Right cardiac atrium (tissue), 5 donors: ENCODE data around the gene TCERG1L. TPM values are rescaled to one million over a fixed set of nuclear protein-coding genes. Genes with fewer than 3 reads are reported as not detected.
"Not testable (repeated sequence)": the region's sequence is repeated elsewhere in the genome, so short reads cannot be mapped to it uniquely, and the experiment has no call there.

ENCODE experiments used
- ATAC-seq, 2 donors: fragments of 200-7000 bp; cut with Tn5 transposase; one replicate each; pipeline versions ENCODE4 v1.8.0 to v1.9.1; 2020; ENCODE audit warnings: moderate library complexity in 2 of 2, mild to moderate bottlenecking in 1 of 2
- DNase-seq, 3 donors: peaks; one replicate each; pipeline ENCODE4 v3.0.0-alpha.2; 2020
- H3K27ac ChIP-seq: one replicate; pipeline ENCODE4 v1.5.1; 2013; ENCODE audit warnings: mild to moderate bottlenecking, low read length, control low read depth, moderate library complexity
- H3K27me3 ChIP-seq: one replicate; pipeline ENCODE4 v1.6.1; 2013; ENCODE audit not compliant: control insufficient read depth, insufficient read depth
- H3K4me1 ChIP-seq: one replicate; pipeline ENCODE4 v1.6.1; 2013; ENCODE audit warnings: low read length; ENCODE audit not compliant: control insufficient read depth, insufficient read depth
- H3K4me3 ChIP-seq: one replicate; pipeline ENCODE4 v1.5.1; 2013; ENCODE audit warnings: low read length, control low read depth
- H3K9me3 ChIP-seq: one replicate; pipeline ENCODE4 v1.6.1; 2013; ENCODE audit warnings: low read length; ENCODE audit not compliant: control insufficient read depth
- WGBS: extraction: QIAGEN DNeasy Blood & Tissue Kit; methylation state at CpG from one replicate; pipeline ENCODE4 v1.1.7; 2013; 5-methylcytosine and 5-hydroxymethylcytosine counted together
- intact Hi-C, 4 donors: fragments of 100-400 bp; cut with DNase I; formaldehyde crosslinking; loops; one replicate each; pipeline versions ENCODE4 v1.11.0 to v1.14.0; 2022 to 2023
- polyA plus RNA-seq: library from polyadenylated mRNA; stranded (reverse); fragments of 200-250 nt; gene quantifications from one replicate; pipeline ENCODE4 v1.2.3, GENCODE V29; 2013
- total RNA-seq, 4 donors: library from RNA; stranded (reverse); fragmentation: NEBNext Ultra II Directional; extraction: Animal tissue kit (Norgen Biotek cat#: 25700); gene quantifications; one replicate each; pipeline ENCODE4 v1.2.1, GENCODE V29; 2021
- donor health status: healthy with polysubstance abuse.
- donor health status: DM: no; HTN: yes; CAD: no.
- donor health status: DM: no; HTN: no; CAD: no.
- donor health status: DM: no; HTN: yes; CAD: no; lungs with severe emphysema.
- donor health status: DM: yes; HTN: yes; CAD: no.

Gene TCERG1L
- total and polyA plus RNA-seq, 5 donors: not detected

DNA sequence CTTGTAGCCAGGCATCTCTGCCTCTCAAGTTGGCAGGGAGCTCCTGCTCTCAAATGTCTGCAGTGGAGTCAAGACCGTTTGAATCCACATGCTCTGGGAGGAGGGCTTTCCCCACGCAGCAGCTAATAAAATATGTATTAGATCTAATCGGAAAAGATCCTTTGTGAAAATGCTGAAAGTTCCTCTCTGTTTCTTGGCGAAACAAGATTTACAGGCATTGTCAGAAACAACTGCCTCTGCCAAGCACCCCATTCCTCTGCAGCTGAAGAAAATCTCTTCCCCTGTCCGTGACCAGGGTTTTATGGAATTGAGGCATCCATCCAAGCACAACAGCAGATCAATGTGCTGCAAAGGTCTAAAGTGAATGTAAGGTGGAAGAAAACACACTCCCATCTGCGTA is 165.8 kb downstream of the TCERG1L start:
- Histone ChIP-seq H3K9me3 (no peaks in the 10 kb centered on the region), H3K4me1 (no peaks in the 10 kb centered on the region), H3K4me3 (no peak overlapping the region), H3K27ac (no peak overlapping the region), H3K27me3 (no peaks in the 10 kb centered on the region)
- ATAC-seq: no peak
- 67% methylated on average over 6 of the region's 6 CpGs for WGBS
- no peak for DNase-seq
- intact Hi-C loops: no loop called here

- Histone ChIP-seq H3K4me1 (no peaks in the 10 kb centered on the region), H3K4me3 (no peak overlapping the region), H3K9me3 (no peaks in the 10 kb centered on the region), H3K27me3 (no peaks in the 10 kb centered on the region), H3K27ac (no peak overlapping the region)
- intact Hi-C loops: no loop called here
- DNase-seq (no peak), ATAC-seq (no peak)
- WGBS: 71% methylated on average over 9 of the region's 9 CpGs
These were observed 166.7 kb downstream of the TCERG1L start for GRCh38 chr10:131144711-131145375.

GRCh38 chr10:131144196-131144595 is 167.3 kb downstream of the TCERG1L start:
- Histone ChIP-seq H3K27me3 (no peaks in the 10 kb centered on the region), H3K9me3 (no peaks in the 10 kb centered on the region), H3K27ac (no peak overlapping the region), H3K4me1 (no peaks in the 10 kb centered on the region), H3K4me3 (no peak overlapping the region)
- 55% methylated on average over 13 of the region's 13 CpGs for WGBS
- no peak for DNase-seq
- ATAC-seq: no peak
- intact Hi-C loops: no loop called here

DNA sequence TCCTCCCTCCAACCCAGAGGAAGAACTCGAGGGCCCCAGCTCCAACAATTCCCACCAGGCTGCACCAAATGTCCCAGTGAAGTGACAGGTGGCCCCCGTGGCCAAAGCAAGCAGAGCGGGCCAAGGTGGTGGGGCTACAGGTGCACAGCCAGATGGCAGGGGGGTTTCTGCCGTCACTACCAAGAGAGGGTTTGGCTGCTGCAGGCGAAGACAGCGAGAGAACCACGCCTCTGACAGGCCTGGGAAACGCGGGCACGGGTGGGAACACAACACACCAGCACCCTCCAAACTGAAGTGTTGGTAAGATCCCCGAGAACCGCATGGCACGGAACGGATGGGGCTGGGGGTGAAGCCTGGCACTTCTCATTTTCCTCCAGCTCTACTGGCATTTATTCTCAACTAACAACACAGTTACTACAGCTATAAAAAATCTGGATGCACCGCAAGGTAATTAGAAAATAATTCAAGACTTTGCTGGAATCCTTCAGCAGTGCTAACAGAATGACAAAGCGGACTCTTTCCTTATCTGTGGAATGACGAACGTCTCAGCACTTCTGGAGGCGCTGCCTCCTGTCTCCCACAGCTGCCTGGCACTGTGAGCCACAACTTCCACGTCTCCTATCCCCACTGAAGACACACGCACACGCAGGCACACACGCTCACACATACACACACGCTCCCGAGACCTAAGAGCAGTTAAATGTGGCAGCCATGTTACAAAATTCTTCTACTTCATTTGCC is 167.9 kb downstream of the TCERG1L start:
- Histone ChIP-seq H3K27me3 (no peaks in the 10 kb centered on the region), H3K4me3 (no peak overlapping the region)
- 52% methylated on average over 25 of the region's 25 CpGs for WGBS

DNA sequence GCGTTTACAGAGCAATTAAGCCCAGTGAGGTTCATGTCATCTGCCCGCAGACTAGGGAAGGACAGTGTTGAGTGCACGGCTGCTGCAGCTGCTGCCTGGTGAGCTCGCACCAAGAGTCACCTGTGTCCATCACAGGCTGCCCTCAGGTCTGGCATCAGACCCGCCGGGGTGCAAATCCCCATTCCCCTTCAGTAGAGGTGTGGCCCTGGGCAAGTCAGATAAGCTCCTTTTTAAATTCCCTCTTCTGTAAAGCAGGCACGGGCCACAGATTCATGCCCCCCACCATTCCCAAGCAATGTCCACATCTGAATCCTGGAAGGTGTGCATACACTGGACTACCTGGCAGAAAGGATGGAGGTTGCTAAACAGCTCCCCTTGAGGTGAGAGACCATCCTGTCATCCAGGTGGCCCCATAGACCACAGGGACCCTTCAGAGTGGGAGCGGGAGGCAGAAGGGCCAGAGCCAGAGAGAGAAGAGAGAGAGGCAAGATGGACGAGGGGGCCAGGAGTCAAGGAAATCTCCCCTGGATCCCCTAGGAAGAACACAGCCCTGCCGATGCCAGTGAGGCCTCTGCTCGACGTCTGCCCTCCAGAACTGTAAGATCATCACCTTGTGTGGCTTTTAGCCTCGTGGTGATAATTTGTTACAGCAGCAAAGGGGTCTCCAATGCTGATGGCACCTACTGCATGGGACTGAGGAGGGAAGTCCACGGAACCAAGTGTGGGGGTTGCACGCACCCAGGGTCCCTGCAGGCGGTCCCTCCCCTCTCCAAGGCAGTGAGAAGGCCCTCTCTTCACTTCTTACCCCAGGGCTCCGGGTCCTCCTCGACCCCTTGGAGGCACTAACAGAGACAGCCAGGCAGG is 168.8 kb downstream of the TCERG1L start:
- H3K27me3 ChIP-seq: no peaks in the 10 kb centered on the region
- DNase-seq (no peak), ATAC-seq (no peak)
- no peaks in the 10 kb centered on the region for H3K4me1 ChIP-seq
- H3K9me3 ChIP-seq: no peaks in the 10 kb centered on the region
- intact Hi-C loops: no loop called here
- WGBS: 76% methylated on average over 18 of the region's 18 CpGs
- no peak overlapping the region for H3K4me3 ChIP-seq
- H3K27ac ChIP-seq: no peak overlapping the region

More for the DNA sequence above, 167.9 kb downstream of the TCERG1L start:
- Histone ChIP-seq H3K4me1 (no peaks in the 10 kb centered on the region), H3K9me3 (no peaks in the 10 kb centered on the region), H3K27ac (no peak overlapping the region)
- intact Hi-C loops: no loop called here
- ATAC-seq: no peak
- DNase-seq: no peak

DNA sequence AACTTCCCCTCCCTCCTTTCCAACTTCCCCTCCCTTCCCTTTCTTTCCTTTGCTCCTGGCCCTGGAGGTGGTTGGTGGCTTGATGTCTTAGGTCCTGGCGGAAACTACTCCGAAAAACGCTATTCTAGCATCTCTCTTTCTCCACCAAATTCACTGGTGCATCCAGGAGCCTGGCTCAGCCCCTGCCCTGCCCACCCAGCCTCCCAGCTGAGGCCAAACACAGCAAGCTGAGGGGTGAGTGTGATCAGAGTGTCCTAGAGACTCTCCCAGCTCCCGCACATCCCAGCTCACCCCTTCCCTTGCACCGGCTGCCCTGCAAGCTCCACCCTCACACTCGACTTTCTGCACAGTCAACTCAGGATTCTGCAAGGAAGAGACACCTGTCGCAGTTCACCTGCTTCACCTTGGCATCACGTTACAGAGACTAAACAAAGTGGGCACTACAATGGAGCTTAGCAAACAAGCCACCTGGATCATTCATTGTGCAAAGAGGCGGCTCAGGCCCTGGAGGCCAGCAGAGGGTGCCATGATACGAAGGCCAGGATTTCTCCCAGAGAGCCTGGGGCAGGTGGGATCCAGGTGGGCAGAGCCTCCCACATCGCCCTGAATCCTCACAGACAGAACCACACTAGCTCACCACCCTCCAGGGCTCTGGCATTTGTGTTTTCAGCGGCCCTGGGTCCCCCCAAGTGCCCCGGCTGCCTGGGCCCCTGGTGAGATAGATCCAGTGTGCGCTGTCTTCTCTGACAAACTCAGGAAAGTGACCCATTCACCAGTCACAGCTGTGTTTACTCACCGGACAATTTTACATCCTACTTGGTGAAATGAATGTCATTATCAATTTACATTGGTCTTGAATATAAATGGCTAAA is 169.6 kb downstream of the TCERG1L start:
- intact Hi-C loops: no loop called here
- ATAC-seq (no peak), DNase-seq (no peak)
- Histone ChIP-seq H3K4me3 (no peak overlapping the region), H3K4me1 (no peaks in the 10 kb centered on the region), H3K27ac (no peak overlapping the region), H3K9me3 (no peaks in the 10 kb centered on the region), H3K27me3 (no peaks in the 10 kb centered on the region)
- WGBS: 84% methylated on average over 15 of the region's 15 CpGs

DNA sequence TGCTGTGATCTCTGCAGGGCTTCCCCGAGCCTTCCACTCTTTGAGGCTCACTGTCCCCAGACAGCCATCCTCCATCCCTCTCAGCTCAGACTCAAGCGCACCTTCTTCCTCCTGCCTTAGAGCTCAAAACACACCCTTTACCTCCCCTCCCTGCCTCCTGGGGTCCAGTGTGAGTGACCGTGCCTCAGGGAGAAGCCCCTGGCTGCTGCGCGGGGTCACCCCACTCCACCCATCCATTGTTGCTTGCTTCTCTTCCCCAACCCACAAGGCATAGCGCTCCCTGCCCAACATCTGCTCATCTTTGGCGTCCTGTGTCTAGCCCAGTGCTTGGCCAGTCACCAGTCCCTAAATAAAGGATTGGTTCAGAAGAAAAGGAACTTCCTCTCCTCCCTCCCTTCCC is 170.3 kb downstream of the TCERG1L start:
- WGBS: 86% methylated on average over 7 of the region's 7 CpGs
- intact Hi-C loops: no loop called here
- Histone ChIP-seq H3K27me3 (no peaks in the 10 kb centered on the region), H3K9me3 (no peaks in the 10 kb centered on the region), H3K27ac (no peak overlapping the region), H3K4me1 (no peaks in the 10 kb centered on the region), H3K4me3 (no peak overlapping the region)
- DNase-seq (no peak), ATAC-seq (no peak)

DNA sequence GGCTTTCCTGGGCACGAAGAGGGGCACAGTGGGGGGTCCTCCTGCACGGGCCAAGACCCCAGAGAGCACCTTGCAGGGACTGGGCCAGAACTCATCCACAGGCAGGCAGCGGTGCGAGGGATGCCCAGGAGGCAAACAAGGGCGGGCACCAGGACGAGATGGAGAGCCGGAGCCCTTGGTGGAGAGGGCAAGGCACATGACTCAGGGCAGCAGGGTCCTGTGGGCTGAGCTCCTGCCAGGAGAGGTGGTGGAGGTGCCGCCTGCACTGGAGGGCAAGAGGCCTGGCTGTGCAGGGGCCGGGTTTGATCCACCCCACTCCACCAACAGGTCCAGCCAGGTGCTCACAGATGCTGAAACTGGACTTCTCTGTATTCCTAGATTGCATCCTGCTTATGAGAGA is 170.9 kb downstream of the TCERG1L start:
- DNase-seq: no peak
- no peaks in the 10 kb centered on the region for H3K4me1 ChIP-seq
- H3K4me3 ChIP-seq: no peak overlapping the region
- H3K9me3 ChIP-seq: no peaks in the 10 kb centered on the region
- no peak for ATAC-seq
- H3K27me3 ChIP-seq: no peaks in the 10 kb centered on the region
- intact Hi-C loops: no loop called here
- WGBS: 88% methylated on average over 9 of the region's 9 CpGs
- no peak overlapping the region for H3K27ac ChIP-seq

GRCh38 chr10:131137223-131137622 is 174.3 kb downstream of the TCERG1L start:
- intact Hi-C loops: no loop called here
- H3K4me3 ChIP-seq: no peak overlapping the region
- H3K27me3 ChIP-seq: no peaks in the 10 kb centered on the region
- DNase-seq (no peak), ATAC-seq (no peak)
- no peaks in the 10 kb centered on the region for H3K4me1 ChIP-seq
- no peak overlapping the region for H3K27ac ChIP-seq
- no peaks in the 10 kb centered on the region for H3K9me3 ChIP-seq
- 75% methylated on average over 17 of the region's 17 CpGs for WGBS

GRCh38 chr10:131136336-131136735 is 175.2 kb downstream of the TCERG1L start:
- H3K9me3 ChIP-seq, H3K4me1 ChIP-seq, H3K27ac ChIP-seq, H3K27me3 ChIP-seq, DNase-seq, ATAC-seq, intact Hi-C loops, H3K4me3 ChIP-seq: not testable (repeated sequence)
- 95% methylated on average over 12 of the region's 12 CpGs for WGBS
